Fibroblast of villous mesenchyme (primary cell): Measurements from ENCODE around the gene PDLIM7. TPM values are rescaled to one million over a fixed set of nuclear protein-coding genes. Genes with fewer than 3 reads are reported as not detected.

ENCODE experiments used
- DNase-seq: peaks from one replicate; pipeline ENCODE4 v3.0.0-alpha.2; 2010; ENCODE audit warnings: low read depth
- H3K4me3 ChIP-seq: 2 replicates; pipeline ENCODE4 v1.5.1; 2011; ENCODE audit warnings: low read depth, mild to moderate bottlenecking, low read length
- CTCF ChIP-seq: IDR thresholded peaks from 2 replicates; pipeline ENCODE4 v1.5.1; 2012; ENCODE audit warnings: low read depth, mild to moderate bottlenecking, low read length; ENCODE audit not compliant: insufficient read depth
- total RNA-seq: library from RNA; depleted of rRNA; stranded (reverse); fragments of >200 nt; gene quantifications from 2 replicates; pipeline ENCODE4 v1.2.3, GENCODE V29; 2012

PDLIM7 gene
- total RNA-seq, 1 donor: 283 TPM

GRCh38 chr5:177529247-177530203 is 32.1 kb upstream of the PDLIM7 start:
- H3K4me3 ChIP-seq: no peak overlapping the region
- DNase-seq: no peak
- no peak for TF ChIP-seq CTCF

GRCh38 chr5:177528631-177529030 is 31.2 kb upstream of the PDLIM7 start:
- TF ChIP-seq CTCF: no peak
- no peak overlapping the region for H3K4me3 ChIP-seq
- DNase-seq: no peak

- TF ChIP-seq CTCF: no peak
- no peak for DNase-seq
These were observed 30.2 kb upstream of the PDLIM7 start for GRCh38 chr5:177527595-177527994.

GRCh38 chr5:177526791-177527190 is 29.4 kb upstream of the PDLIM7 start:
- DNase-seq: no peak
- no peak for TF ChIP-seq CTCF
- H3K4me3 ChIP-seq: no peak overlapping the region

More at GRCh38 chr5:177527595-177527994, 30.2 kb upstream of the PDLIM7 start:
- H3K4me3 ChIP-seq: no peak overlapping the region

- no peak overlapping the region for H3K4me3 ChIP-seq
- no peak for TF ChIP-seq CTCF
- no peak for DNase-seq
These were observed 28.8 kb upstream of the PDLIM7 start for GRCh38 chr5:177526191-177526590.

- TF ChIP-seq CTCF: no peak
- no peak overlapping the region for H3K4me3 ChIP-seq
- DNase-seq: no peak
These were observed 27.7 kb upstream of the PDLIM7 start for GRCh38 chr5:177524941-177525655.
